Mammary epithelial cell (primary cell): Measurements from ENCODE around the gene DENND5A.

Experiments
- EZH2 ChIP-seq: IDR thresholded peaks from 2 replicates; pipeline ENCODE4 v1.6.1; 2012; ENCODE audit warnings: low read length, inconsistent platforms, borderline replicate concordance
- TF ChIP-seq, protein P1 (sequence below), 2 donors: IDR thresholded peaks in 1 of 2; conservative IDR thresholded peaks in 1 of 2; 2 replicates each; pipeline ENCODE4 v1.5.1; 2011 to 2012; ENCODE audit warnings: inconsistent platforms in 2 of 2, low read length in 2 of 2, mild to moderate bottlenecking in 2 of 2, control low read depth in 1 of 2, low read depth in 1 of 2; ENCODE audit not compliant: insufficient read depth in 1 of 2; ENCODE audit errors: extremely low read depth in 1 of 2

DNA sequence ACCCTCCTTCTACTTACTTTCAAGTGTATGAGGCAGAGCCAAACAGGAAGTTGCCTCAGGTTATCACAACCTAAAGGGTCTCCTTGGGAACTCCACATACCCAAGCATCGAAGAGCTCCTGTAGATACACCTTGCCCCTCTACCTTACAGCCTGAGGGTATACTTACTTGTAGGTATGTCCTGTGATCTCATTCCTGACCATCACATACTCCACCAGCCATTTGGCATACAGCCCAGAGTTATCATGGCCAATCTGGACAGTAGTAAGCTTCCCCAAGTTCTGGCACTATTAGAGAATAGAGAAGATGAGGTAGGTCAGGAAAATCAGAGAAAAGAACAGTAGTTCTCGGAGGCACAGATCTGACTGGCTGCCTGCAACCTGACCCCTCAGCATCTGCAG is 120.3 kb downstream of the DENND5A start:
- TF ChIP-seq, protein P1, sequence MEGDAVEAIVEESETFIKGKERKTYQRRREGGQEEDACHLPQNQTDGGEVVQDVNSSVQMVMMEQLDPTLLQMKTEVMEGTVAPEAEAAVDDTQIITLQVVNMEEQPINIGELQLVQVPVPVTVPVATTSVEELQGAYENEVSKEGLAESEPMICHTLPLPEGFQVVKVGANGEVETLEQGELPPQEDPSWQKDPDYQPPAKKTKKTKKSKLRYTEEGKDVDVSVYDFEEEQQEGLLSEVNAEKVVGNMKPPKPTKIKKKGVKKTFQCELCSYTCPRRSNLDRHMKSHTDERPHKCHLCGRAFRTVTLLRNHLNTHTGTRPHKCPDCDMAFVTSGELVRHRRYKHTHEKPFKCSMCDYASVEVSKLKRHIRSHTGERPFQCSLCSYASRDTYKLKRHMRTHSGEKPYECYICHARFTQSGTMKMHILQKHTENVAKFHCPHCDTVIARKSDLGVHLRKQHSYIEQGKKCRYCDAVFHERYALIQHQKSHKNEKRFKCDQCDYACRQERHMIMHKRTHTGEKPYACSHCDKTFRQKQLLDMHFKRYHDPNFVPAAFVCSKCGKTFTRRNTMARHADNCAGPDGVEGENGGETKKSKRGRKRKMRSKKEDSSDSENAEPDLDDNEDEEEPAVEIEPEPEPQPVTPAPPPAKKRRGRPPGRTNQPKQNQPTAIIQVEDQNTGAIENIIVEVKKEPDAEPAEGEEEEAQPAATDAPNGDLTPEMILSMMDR (conservative IDR thresholded peaks at IDR 0.05 in 1 of 2, IDR thresholded peaks at IDR 0.05 in 1 of 2; ENCODE audit: extremely low read depth in 1 of 2, insufficient read depth in 1 of 2, low read depth in 1 of 2, low read length in 2 of 2), result no peak
- TF ChIP-seq EZH2, result no peak
